ENCODE data around the gene MBD3.
A peak's percentile ranks its signal among the peaks of the same experiment; 100 is the strongest.

The MBD3 gene

DNA sequence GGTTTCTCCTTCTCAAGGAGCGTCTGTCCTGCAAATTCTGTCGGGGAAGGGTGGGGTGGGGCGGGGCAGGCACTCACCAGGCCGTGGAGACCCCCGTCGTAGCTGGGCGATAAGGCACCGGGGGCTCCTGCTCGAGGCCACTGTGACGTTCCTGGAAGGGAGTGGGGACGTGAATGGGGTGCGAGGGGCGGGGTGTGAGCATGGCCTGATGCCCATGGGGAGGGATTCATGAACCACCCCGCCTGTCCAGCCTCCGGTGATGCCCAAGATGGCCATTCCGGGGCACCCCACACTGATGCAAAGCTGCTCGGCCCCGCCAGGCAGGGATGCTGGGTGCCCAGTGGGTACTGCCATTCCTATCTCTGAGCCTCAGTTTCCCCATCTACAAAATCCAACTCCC is 27.0 kb upstream of the MBD3 start:
- no peak for DNase-seq (ENCODE audit: low read depth)
- no peak overlapping the region for H3K4me3 ChIP-seq (ENCODE audit: low read depth, low read length)
- TF ChIP-seq, protein P1, sequence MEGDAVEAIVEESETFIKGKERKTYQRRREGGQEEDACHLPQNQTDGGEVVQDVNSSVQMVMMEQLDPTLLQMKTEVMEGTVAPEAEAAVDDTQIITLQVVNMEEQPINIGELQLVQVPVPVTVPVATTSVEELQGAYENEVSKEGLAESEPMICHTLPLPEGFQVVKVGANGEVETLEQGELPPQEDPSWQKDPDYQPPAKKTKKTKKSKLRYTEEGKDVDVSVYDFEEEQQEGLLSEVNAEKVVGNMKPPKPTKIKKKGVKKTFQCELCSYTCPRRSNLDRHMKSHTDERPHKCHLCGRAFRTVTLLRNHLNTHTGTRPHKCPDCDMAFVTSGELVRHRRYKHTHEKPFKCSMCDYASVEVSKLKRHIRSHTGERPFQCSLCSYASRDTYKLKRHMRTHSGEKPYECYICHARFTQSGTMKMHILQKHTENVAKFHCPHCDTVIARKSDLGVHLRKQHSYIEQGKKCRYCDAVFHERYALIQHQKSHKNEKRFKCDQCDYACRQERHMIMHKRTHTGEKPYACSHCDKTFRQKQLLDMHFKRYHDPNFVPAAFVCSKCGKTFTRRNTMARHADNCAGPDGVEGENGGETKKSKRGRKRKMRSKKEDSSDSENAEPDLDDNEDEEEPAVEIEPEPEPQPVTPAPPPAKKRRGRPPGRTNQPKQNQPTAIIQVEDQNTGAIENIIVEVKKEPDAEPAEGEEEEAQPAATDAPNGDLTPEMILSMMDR (IDR thresholded peaks at IDR 0.05; ENCODE audit: control insufficient read depth, extremely low read depth, insufficient read depth): no peak

DNA sequence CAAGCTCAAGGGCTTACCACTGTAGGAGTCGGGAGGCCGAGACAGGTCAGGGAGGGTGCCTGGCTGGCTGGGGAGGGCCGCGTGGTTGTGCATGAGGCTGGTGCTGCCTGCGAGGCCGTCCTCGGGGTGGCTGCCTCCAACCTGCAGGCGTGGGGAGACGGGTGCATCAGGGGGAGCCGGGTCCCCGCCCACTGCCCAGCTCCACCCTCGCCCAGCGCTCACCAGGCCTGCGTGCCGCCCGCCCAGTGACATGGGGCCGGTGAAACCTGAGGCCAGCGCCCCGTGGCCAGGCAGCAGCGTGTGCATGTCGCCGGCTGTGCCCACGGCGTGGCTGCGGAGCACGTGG is 26.4 kb upstream of the MBD3 start:
- TF ChIP-seq, protein P1 (IDR thresholded peaks at IDR 0.05; ENCODE audit: control insufficient read depth, extremely low read depth, insufficient read depth): no peak
- DNase-seq (ENCODE audit: low read depth): no peak
- no peak overlapping the region for H3K4me3 ChIP-seq (ENCODE audit: low read depth, low read length)

DNA sequence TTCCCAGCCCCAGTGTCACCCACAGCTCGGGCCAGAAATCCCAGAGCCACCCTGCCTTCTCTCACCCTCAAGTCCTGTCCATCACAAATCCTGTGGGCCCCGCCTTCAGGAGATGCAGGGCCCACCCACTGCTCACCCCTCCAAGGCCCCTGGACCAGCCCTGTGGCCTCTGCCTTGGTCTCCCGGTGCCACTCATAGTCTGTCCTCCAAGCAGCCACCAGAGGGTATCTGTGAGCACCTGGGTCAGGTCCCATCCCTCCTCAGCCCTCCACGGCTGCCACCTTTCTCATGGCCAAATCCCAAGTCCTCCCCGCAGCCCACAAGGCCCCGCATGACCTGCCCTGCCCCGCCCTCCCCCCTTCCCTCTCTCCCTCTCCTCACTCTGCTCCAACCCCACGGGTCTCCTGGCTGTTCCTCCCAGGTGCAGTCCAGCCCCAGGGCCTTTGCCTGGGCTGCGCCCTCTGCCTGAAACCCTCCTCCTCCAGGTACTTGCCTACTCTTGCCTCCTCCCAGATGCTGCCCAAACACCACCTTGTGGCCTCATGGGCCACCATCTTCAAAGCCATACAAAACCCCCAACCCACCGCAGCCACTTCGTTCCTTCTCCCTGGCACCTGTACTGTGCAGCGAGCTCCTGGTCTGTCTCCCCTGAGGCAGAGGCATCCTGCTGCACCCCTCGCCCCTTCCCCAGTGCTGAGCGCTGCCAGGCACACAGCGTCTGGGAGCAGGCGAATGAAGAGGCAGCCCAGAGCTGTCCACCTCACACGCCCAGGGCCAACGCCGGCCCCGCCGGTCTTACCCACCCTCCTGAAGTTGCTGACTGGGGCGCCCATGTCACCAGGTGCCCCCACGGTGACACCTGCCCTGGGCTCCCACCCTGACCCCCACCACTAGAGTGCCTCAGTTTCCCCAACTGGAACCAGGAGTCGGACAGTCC is 25.8 kb upstream of the MBD3 start:
- DNase-seq (ENCODE audit: low read depth): no peak
- TF ChIP-seq, protein P1 (IDR thresholded peaks at IDR 0.05; ENCODE audit: control insufficient read depth, extremely low read depth, insufficient read depth): peak; percentile 55
- no peak overlapping the region for H3K4me3 ChIP-seq (ENCODE audit: low read depth, low read length)

DNA sequence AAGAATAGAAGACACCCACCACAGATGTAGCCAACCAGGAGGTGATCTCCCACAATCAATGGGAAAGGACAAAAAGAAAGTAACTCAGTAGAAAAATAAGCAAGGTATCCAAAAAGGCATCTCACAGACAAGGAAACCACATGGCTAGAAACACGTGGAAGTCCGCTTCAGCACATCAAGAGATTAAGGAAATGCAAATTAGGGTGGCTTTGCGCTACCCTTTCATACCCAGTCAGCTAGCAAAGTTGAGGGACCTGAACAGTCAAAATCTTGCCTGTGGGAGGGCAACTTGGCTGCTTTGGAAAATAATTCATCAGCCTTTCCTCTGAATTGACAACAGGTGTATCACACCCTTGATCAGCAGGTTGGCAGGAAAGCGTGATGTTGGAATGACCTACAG is 24.2 kb upstream of the MBD3 start:
- TF ChIP-seq, protein P1 (IDR thresholded peaks at IDR 0.05; ENCODE audit: control insufficient read depth, extremely low read depth, insufficient read depth): no peak
- DNase-seq (ENCODE audit: low read depth): no peak
- no peak overlapping the region for H3K4me3 ChIP-seq (ENCODE audit: low read depth, low read length)

DNA sequence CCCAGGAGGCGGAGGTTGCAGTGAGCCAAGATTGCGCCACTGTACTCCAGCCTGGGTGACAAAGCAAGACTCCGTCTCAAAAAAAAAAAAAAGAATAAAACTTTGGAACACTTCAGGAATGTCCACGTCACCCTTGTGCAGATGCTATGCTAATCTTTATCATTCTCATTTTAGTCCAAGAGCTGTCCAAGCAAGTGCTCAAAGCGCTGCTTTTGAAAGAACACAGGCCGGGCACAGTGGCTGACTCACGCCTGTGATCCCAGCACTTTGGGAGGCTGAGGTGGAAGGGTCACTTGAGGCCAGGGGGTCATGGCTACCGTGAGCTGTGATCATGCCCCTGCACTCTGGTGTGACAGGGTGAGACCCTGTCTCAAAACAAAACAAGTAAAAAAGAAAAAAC is 23.7 kb upstream of the MBD3 start:
- DNase-seq (ENCODE audit: low read depth): no peak
- TF ChIP-seq, protein P1 (IDR thresholded peaks at IDR 0.05; ENCODE audit: control insufficient read depth, extremely low read depth, insufficient read depth): no peak
- H3K4me3 ChIP-seq (ENCODE audit: low read depth, low read length): no peak overlapping the region

DNA sequence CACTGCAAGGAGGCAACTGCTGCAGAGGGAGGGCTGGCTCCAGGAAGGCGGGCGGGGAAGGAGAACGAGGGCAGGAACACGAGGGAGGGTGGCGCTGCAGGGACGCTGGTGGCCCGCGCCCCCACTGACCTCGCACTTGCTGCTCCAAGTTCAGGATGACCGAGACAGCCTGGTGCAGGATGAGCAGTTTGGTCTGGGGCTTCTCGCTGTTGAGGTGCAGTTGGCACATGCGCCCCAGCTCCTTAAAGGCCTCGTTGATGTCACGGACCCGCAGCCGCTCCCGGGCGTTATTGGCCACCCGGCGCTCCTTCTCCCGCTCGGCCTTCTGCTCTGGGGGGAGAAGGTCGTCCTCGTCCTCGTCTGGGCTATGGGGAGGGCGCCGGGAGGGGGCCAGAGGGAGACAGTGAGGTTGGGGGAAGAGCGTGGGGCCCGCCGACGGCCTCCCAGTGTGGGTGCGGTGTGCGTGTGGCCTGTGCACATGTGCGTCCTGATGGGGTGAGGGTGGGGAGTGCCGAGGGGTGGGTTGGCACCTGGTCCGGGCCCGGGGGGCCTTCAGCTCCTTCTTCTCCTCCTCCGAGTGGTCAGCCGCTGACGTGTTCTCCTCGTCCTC is 22.6 kb upstream of the MBD3 start:
- no peak for DNase-seq (ENCODE audit: low read depth)
- TF ChIP-seq, protein P1 (IDR thresholded peaks at IDR 0.05; ENCODE audit: control insufficient read depth, extremely low read depth, insufficient read depth): no peak
- H3K4me3 ChIP-seq (ENCODE audit: low read depth, low read length): no peak overlapping the region
